HG02610 (cell line): ENCODE results near the gene NUMBL.
"Not testable (repeated sequence)": the region's sequence is repeated elsewhere in the genome, so short reads cannot be mapped to it uniquely, and the experiment has no call there.

Source experiments
- ATAC-seq: cut with Tn5 transposase; IDR thresholded peaks from one replicate; pipeline ENCODE4 v1.9.1; 2021; ENCODE audit warnings: mild to moderate bottlenecking, moderate library complexity; ENCODE audit not compliant: unreplicated experiment

Gene NUMBL

DNA sequence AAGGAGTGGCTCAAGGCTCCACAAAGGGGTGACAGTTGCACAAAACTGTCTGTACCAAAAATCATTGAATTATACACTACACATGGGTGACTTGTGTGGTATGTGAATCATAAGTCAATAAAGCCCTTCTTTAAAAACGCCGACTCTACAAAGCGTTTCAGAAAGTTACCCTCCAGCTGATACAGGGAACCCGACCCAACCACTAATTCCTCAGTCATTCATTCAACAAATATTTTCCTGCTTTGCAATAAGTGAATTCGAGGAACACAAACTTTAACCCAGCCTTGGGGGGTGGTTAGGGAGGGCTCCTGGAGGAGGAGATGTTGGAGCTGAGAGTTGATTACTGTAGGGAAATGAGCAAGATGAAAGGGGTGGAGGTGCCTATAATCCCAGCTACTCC, 57.2 kb downstream of the NUMBL start:
- ATAC-seq = no peak

DNA sequence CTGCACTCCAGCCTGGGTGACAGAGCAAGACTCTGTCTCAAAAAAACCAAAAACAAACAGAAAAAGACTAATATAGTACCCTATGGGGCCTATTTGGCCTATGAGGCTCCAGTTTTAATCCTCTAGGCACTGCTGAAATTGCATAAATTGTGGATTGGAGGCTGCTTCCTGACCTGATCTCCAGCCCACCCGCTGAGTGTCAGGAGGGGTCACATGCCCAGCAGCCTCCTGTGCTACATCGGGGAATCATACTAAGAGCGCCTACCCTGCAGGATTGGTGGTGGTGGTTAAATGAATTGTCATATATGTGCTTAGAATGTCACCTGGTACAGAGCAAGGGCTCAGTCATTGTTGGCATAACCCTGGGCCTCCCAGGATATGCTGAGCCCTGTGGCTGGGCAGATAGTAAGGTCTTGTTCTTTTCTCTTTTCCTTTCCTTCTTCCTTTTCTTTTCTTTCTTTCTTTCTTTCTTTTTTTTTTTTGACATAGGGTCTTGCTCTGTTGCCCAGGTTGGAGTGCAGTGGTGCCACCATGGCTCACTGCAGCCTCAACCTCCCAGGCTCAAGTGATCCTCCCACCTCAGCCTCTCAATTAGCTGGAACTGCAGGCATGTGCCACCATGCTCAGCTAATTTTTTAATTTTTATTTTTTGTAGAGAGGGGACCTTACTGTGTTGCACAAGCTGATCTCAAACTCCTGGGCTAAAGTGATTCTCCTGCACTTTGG, 58.0 kb downstream of the NUMBL start:
- ATAC-seq = no peak

DNA sequence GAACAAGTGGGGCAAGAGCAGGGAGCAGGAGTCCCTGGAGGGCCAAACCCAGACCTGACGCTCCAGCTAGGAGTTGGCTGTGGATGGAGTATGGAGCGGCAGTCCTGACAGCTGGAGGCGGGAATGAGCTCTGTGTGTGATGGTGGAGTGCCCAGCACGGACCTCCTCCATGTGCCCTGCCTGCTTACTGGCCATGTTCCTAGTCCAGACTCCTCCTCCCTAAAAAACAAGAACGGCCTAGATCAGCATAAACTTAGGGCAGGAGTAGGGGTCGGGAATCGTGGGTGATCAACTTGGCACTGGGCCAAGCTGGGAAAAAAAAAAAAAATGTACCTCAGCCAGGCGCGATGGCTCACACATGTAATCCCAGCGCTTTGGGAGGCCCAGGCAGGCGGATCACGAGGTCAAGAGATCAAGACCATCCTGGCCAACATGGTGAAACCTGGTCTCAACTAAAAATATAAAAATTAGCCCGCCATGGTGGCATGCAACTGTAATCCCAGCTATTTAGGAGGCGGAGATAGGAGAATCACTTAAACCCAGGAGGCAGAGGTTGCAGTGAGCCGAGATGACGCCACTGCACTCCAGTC, 59.8 kb downstream of the NUMBL start:
- no peak for ATAC-seq

DNA sequence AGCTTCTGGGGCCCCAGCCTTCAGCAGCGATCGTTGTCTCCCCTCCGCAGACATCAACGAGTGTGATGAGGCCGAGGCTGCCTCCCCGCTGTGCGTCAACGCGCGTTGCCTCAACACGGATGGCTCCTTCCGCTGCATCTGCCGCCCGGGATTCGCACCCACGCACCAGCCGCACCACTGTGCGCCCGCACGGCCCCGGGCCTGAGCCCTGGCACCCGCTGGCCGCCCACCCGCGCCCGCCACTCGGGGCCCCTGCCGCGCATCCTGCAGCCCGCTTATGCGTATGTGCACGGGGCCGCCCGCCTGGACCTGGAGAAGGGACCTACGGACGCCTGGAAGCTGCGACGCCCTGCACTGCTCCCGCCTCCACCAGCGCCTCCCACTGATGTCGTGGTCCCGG, 61.1 kb downstream of the NUMBL start:
- ATAC-seq = no peak

DNA sequence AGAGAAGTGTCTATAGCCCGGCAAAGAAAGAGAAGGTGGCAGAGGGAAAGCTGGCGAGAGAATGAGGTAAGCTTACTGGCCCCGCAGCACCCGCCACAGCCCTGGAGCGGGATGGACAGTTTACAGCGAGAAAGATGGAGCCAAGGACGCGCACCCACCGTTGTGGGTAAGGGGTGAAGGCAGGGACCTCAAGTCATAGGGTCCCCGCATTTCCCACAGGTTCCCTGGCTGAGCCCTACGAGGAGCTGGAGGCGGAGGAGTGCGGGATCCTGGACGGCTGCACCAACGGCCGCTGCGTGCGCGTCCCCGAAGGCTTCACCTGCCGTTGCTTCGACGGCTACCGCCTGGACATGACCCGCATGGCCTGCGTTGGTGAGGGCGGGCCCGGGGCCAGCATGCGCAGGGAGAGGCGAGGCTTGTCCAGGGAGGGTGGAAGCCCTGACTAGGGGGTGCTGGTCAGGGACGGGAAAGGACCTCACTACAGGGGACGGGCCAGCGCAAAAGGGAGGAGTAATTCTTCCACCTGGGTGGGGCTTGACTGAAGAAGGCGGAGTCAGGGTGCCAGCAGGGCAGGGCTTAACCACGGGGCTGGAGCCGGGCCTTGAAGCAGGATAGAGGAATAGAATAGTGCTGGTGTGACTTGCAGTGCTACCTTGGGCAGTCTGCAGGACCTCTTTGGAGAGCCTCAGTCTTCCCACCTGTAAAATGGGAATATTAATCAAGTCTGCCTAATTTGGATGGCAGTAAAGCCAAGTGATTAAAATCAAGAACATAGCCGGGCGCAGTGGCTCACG, 62.8 kb downstream of the NUMBL start:
- no peak for ATAC-seq

DNA sequence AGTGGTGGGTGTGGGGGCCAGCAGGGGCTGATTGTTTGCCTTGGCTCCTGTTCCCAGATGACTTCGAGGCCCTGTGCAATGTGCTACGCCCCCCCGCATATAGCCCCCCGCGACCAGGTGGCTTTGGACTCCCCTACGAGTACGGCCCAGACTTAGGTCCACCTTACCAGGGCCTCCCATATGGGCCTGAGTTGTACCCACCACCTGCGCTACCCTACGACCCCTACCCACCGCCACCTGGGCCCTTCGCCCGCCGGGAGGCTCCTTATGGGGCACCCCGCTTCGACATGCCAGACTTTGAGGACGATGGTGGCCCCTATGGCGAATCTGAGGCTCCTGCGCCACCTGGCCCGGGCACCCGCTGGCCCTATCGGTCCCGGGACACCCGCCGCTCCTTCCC, 63.5 kb downstream of the NUMBL start:
- no peak for ATAC-seq

DNA sequence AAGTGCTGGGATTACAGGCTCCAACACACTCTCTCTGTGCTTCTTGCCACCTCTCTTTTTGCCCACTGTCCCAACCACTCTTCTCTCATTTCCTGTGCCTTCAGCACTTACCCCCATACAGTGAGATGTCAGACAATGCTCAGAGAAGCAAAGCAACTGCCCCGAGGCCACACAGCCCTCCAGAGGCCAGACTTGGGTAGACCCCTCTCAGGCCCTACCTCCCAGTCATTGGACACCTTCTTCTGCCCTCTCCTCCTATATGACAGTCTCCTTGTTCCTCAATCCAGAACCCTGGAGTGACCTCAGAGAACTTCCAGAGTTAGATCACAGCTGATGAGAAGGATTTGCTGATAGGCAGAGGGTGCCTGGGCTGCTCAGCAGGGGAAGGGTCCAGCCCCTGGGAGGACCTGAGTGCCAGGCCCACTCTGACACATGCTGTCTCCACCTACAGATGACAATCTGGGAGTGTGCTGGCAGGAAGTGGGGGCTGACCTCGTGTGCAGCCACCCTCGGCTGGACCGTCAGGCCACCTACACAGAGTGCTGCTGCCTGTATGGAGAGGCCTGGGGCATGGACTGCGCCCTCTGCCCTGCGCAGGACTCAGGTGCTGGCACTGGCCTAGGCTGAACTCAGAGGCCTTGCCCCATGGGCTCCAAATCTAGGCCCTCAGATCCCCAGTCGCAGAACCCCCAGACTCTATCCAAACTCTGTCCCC, 64.9 kb downstream of the NUMBL start:
- ATAC-seq = no peak

DNA sequence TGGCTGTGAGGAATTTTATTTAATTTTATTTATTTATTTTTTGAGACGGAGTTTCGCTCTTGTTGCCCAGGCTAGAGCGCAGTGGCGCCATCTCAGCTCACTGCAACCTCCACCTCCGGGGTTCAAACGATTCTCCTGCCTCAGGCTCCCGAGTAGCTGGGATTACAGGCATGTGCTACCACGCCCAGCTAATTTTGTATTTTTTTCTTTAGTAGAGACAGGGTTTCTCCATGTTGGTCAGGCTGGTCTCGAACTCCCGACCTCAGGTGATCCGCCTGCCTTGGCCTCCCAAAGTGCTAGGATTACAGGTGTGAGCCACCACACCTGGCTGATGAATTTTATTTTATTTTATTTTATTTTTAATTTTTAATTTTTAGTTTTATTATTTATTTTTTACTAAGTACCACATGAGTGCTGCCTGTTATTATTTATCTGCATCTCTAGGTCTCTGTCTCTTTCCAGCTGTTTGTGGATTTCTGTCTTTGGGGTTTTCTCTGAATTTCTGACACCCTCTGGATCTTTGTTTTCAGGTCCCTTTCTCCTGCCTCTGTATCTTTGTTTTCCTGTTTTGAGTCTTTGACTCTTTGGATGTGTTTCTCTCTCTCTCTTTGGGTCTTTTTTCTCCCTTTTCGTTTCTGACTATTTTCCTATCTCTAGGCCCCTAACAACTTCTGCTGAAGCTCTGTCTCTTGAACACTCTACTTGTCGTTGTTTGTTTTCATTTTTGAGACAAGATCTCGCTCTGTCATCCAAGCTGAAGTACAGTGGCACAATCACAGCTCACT, 65.9 kb downstream of the NUMBL start:
- ATAC-seq = not testable (repeated sequence)

DNA sequence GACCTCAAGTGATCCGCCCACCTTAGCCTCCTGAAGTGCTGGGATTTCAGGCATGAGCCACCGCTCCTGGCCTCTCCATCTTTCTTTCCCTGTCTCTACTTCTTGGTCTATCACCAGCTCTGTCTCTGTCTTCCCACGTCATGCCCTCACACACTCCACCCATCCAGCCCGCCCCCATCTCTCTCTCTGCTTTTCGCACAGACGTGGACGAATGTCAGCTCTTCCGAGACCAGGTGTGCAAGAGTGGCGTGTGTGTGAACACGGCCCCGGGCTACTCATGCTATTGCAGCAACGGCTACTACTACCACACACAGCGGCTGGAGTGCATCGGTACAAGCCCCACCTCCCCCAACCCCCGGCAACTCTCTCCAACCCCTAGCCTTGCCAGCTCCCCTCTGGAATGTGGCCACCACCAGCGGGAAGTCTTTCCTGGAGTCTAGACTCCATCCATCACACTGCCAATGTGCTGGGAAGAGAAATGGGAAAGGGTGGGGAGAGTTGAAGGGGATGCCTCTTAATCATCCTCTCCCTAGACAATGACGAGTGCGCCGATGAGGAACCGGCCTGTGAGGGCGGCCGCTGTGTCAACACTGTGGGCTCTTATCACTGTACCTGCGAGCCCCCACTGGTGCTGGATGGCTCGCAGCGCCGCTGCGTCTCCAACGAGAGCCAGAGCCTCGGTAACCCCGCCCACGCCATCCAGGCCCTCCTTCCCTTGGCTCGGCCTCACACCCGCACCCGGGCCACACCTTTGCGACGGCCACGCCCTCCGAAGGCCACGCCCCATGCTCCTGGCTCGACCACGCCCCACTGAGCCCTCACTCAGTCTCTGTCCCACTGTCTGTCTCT, 66.8 kb downstream of the NUMBL start:
- ATAC-seq = no peak

DNA sequence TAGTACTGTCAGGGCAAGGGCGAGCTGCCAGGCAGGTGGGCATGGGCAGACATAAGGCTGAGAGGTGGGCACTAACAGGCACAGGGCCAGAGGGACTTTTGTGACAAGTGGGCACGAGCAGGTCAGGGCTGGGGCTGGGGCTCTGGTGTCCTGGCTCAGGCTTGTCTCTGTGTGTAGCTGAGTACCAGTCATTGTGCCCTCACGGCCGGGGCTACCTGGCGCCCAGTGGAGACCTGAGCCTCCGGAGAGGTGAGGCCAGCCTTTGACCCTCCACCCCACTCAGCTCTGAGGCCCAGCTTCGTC, 67.7 kb downstream of the NUMBL start:
- ATAC-seq = no peak

DNA sequence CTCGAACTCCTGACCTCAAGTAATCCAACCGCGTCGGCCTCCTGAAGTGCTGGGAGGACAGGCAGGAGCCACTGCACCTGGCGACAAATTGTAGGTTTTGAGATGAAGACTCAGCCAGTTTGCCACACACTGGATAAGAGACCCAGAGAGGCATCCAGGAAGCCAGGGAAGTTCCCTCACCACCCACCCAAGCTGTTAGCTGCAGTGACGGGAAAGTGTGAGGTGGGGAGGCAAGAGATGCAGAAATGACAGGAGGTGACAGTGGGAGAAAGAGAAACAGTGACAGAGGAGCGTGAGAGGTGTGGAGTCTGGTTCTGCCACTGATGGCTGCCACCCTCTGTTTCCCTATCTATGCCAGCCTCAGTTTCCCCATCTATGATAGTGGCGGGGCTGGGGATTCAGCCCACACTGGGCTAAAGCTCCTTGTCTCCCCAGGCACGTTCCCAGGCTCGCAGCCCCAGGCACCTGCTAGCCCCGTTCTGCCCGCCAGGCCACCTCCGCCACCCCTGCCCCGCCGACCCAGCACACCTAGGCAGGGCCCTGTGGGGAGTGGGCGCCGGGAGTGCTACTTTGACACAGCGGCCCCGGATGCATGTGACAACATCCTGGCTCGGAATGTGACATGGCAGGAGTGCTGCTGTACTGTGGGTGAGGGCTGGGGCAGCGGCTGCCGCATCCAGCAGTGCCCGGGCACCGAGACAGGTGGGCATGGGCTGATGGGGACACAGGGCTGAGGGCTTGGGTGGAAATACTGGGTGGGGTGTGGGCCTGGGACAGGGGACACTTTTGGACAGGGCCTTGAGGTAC, 68.3 kb downstream of the NUMBL start:
- no peak for ATAC-seq

DNA sequence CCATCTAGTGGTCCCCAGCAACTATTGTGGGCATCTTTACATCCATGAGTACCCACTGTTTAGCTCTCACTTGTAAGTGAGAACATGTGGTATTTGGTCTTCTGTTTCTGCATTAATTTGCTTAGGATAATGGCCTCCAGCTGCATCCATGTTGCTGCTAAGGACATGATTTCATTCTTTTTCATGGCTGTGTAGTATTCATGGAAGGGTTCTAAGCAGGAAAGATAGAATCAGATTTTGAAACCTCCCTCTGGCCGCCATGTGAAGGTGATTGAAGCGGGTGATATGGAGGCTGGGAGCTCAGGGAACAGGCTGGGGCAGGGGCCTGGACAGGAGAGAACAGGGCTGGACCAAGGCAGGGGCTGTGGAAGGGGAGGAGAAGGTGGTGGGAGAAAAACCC, 69.2 kb downstream of the NUMBL start:
- ATAC-seq = no peak

DNA sequence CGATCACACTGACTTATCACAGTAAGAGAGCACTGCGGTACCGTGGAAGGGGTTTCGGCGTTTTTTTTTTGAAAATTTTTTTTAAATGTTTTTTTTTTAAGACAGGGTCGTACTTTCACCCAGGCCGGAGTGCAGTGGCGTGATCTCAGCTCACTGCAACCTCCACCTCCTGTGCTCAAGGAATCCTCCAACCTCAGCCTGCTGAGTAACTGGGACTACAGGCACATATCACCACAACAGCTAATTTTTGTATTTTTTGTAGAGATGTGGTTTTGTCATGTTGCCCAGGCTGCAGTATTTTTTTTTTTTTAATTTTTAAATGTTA, 70.3 kb downstream of the NUMBL start:
- no peak for ATAC-seq

DNA sequence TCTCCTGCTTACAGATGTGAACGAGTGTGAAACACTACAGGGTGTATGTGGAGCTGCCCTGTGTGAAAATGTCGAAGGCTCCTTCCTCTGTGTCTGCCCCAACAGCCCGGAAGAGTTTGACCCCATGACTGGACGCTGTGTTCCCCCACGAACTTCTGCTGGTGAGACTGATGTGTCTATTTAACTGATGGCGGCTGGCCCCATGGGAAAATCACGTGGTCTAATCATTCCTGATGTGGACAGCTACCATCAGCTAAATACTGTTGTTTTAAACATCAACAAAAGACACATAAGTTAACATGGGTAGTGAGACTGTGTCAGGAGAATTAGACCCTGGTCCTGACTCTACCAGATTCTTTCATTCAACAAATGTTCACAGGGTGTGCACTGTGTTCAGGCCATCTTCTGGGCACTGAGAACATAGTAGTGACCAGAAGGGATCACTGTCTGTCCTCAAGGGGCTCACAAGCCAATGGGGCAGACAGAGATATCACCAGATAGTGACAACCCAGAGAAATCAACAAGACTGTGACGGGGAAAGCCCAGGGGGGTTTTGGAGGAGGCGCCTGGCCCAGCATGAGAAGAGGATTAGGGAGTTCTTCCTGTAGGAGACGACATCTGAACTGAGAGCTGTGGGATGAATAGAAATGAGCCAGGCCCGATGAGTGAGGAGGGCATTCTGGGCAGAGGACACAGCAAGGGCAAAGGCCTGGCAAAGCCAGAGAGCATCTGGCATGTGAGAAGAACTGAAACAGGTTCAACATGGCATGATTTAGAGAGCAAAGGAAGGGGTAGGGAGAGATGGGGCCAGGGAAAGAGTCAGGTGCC, 70.9 kb downstream of the NUMBL start:
- ATAC-seq = no peak

DNA sequence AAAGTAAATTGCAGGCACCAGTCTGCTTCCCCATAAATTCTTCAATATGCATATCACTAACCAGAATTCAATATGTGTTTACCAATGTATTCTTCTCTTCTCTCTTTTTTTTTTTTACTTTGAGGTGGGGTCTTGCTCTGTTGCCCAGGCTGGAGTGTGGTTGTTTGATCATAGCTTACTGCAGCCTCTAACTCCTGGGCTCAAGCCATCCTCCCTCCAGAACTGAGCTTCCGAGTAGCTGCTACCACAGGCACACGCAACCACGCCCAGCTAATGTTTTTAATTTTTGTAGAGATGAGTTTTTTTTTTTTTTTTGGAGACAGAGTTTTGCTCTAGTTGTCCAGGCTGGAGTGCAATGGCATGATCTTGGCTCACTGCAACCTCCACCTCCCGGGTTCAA, 72.5 kb downstream of the NUMBL start:
- no peak for ATAC-seq

DNA sequence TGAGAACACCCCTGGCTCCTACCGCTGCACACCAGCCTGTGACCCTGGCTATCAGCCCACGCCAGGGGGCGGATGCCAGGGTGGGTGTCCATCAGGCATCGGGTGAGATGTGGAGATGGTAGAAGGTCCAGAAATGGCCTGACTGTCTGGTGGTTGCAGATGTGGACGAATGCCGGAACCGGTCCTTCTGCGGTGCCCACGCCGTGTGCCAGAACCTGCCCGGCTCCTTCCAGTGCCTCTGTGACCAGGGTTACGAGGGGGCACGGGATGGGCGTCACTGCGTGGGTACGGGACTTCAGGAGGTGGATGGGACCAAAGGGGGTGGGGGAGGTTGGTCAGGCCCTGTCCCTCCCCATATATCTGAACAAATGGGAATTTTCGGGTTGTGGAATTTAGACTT, 73.5 kb downstream of the NUMBL start:
- no peak for ATAC-seq

DNA sequence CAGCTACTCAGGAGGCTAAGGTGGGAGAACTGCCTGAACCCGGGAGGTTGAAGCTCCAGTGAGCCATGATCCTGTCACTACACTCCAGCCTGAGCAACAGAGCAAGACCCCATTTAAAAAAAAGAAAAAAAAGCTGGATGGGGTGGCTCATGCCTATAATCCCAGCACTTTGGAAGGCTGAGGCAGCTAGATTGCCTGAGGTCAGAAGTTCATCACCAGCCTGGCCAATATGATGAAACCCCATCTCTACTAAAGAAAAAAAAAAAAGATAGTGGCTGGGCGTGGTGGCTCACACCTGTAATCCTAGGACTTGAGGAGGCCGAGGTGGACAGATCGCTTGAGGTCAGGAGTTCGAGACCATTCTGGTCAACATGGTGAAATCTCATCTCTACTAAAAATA, 74.3 kb downstream of the NUMBL start:
- no peak for ATAC-seq
